Neutrophil (primary cell): Measurements from ENCODE around the gene PCMT1.

ENCODE experiments used
- H3K27ac ChIP-seq: fragments of 200-600 bp; sonication (generic); 2 replicates; pipeline ENCODE4 v1.5.1; 2016; ENCODE audit warnings: mild to moderate bottlenecking, moderate library complexity
- H3K27me3 ChIP-seq: fragments of 200-600 bp; sonication (generic); 2 replicates; pipeline ENCODE4 v1.6.0; 2016; ENCODE audit warnings: mild to moderate bottlenecking
- H3K36me3 ChIP-seq: fragments of 200-600 bp; sonication (generic); 2 replicates; pipeline ENCODE4 v1.5.1; 2017
- H3K4me1 ChIP-seq, 2 experiments: fragments of 200-600 bp in 1 of 2; sonication (generic) in 1 of 2; 1 replicate in 1 of 2; 2 replicates in 1 of 2; pipeline versions ENCODE4 v1.5.1 to v1.6.1; 2013 to 2016; ENCODE audit warnings: low read depth in 1 of 2, low read length in 1 of 2, mild to moderate bottlenecking in 1 of 2, moderate library complexity in 1 of 2; ENCODE audit not compliant: control insufficient read depth in 1 of 2, insufficient read depth in 1 of 2
- H3K4me3 ChIP-seq, 2 experiments: fragments of 200-600 bp in 1 of 2; sonication (generic) in 1 of 2; 1 replicate in 1 of 2; 2 replicates in 1 of 2; pipeline ENCODE4 v1.5.1; 2013 to 2016; ENCODE audit warnings: low read depth in 1 of 2, low read length in 1 of 2, mild to moderate bottlenecking in 1 of 2, moderate library complexity in 1 of 2
- H3K9me3 ChIP-seq: fragments of 200-600 bp; sonication (generic); 2 replicates; pipeline ENCODE4 v1.5.1; 2016
- TF ChIP-seq, protein P1 (sequence below): fragments of 200-600 bp; sonication (generic); IDR thresholded peaks from 2 replicates; pipeline ENCODE4 v1.5.1; 2016; ENCODE audit warnings: antibody characterized with exemption

Gene PCMT1

DNA sequence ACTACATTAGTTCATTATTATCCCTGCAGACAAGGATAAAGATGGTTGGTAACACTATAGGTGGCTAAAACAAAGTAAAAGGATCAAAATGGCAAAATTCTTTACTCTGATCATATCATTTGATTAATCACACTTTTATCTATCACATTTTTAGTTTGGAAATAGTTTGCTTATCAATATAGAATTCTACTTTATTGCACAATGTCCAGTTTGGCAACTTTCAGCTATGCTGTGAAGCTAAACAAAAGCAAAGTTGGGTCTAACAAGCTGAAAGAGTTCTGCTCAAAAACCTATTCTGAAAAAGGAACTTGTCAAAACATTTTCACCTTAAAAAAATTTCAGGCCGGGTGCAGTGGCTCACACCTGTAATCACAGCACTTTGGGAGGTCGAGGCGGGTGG is 23.8 kb upstream of the PCMT1 start:
- peaks cover 36 to 41% of the 10 kb centered on the region in 2 experiments for H3K4me1 ChIP-seq
- no peak overlapping the region for H3K27ac ChIP-seq
- H3K27me3 ChIP-seq: no peaks in the 10 kb centered on the region
- no peak overlapping the region for H3K4me3 ChIP-seq
- H3K9me3 ChIP-seq: no peaks in the 10 kb centered on the region
- TF ChIP-seq, protein P1, sequence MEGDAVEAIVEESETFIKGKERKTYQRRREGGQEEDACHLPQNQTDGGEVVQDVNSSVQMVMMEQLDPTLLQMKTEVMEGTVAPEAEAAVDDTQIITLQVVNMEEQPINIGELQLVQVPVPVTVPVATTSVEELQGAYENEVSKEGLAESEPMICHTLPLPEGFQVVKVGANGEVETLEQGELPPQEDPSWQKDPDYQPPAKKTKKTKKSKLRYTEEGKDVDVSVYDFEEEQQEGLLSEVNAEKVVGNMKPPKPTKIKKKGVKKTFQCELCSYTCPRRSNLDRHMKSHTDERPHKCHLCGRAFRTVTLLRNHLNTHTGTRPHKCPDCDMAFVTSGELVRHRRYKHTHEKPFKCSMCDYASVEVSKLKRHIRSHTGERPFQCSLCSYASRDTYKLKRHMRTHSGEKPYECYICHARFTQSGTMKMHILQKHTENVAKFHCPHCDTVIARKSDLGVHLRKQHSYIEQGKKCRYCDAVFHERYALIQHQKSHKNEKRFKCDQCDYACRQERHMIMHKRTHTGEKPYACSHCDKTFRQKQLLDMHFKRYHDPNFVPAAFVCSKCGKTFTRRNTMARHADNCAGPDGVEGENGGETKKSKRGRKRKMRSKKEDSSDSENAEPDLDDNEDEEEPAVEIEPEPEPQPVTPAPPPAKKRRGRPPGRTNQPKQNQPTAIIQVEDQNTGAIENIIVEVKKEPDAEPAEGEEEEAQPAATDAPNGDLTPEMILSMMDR: no peak
- no peaks in the 10 kb centered on the region for H3K36me3 ChIP-seq

DNA sequence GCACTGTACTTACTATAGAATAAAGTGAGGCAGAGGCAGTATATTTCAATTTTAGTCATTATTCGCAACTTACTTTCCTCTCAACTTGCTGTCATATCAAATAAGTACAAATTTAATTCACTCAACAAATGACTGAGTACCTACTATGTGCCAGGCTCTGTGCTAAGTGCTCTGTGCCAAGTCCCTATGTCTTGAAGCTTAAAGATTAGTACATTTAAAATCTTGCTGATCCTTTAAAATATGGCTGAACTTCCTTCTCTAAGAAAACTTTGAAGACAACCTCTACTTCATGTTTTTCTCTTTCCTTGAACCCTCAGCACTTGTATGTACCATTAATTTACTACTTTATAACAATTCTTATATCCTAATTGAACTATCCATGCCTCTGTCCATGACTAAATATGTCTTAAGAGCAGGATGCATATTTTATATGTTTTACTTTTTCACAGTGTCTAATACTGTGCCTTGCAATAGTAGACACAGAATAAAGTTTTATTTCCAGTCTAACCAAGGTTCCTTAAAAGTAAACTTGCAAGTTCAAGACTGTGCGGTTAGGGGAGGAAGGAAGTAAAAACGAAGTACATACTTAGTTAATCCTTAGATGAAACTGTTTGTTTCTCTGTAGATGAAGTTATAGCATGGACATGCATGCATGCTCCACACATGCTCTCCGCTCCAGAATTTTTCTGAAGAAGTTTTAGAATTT is 21.6 kb upstream of the PCMT1 start:
- Histone ChIP-seq H3K36me3 (no peaks in the 10 kb centered on the region), H3K4me3 (peak overlapping the region; percentile 39 to 48)

DNA sequence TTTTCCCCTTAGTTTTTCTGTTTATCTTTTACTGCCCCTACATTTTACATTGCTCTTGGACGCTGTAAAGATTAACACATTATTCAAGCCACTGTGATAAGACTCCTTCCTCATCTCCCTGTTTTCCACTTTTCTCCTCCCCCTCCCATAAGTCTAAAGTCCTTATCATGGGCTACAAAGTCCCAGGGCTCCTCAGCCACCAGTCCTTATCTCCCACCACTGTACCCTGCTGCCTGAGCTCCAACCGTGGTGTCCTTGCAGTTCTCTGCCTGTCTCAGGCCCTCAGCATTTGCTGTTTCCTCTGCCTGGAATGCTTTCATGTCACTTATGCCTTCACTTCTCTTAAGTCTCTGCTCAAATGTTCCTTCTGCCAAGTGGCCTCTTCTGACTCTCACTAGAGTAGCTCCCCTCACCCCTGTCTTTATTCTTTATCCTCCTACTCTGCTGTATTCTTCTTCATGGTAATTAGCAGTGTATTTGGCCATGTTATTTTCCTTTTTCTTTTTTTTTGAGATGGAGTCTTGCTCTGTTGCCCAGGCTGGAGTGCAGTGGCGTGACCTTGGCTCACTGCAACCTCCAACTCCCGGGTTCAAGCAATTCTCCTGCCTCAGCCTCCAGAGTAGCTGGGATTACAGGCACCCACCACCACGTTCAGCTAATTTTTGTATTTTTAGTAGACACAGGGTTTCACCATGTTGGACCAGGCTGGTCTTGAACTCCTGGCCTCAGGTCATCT is 20.9 kb upstream of the PCMT1 start:
- Histone ChIP-seq H3K4me3 (peak overlapping the region; percentile 39 to 48), H3K27ac (peak overlapping the region; percentile 86), H3K9me3 (no peaks in the 10 kb centered on the region), H3K36me3 (no peaks in the 10 kb centered on the region), H3K4me1 (peaks cover 36 to 41% of the 10 kb centered on the region in 2 experiments), H3K27me3 (no peaks in the 10 kb centered on the region)
- TF ChIP-seq, protein P1: no peak

More for the DNA sequence above, 21.6 kb upstream of the PCMT1 start:
- TF ChIP-seq, protein P1: no peak
- Histone ChIP-seq H3K27ac (peak overlapping the region; percentile 86), H3K9me3 (no peaks in the 10 kb centered on the region), H3K4me1 (peaks cover 36 to 41% of the 10 kb centered on the region in 2 experiments), H3K27me3 (no peaks in the 10 kb centered on the region)

DNA sequence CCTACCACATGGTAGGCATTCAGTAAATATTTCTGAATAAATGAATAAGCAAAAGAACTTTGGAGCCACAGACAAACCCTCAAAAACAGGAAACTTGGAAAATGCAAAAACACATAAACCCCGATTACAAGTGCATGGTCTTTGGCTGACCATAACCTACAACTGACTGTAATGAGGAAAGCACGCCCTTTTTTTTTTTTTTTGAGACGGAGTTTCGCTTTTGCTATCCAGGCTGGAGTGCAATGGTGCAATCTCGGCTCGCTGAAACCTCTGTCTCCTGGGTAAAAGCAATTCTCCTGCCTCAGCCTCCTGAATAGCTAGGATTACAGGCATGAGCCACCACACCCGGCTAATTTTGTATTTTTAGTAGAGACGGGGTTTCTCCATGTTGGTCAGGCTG is 19.7 kb upstream of the PCMT1 start:
- H3K4me3 ChIP-seq: peak overlapping the region in 1 of 2 experiments; percentile 12

DNA sequence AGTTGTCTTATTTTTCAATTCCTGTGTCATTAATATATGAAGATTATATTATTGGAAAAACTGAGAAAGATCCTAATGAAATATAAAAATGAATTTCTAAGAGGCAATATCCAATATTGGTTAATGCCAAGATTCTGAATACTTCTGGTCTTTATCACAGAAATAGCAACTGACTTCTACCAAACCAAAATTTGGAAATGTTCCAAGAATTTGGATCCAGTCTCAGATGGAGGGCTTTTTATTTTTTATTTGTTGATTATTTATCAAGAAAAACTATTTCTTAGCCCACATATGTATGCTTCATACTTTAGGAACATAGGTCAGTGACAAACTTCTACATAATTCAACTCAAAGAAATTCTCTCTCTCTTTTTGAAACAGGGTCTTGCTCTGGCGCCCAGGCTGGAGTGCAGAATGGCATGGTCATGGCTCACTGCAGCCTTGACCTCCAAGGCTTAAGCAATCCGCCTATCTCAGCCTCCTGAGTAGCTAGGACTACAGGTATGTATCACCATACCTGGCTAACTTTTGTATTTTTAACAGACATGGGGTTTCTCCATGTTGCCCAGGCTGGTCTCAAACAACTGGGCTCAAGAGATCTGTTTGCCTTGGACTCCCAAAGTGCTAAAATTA is 16.3 kb upstream of the PCMT1 start:
- Histone ChIP-seq H3K4me3 (no peak overlapping the region), H3K4me1 (peaks cover 22 to 23% of the 10 kb centered on the region in 2 experiments), H3K36me3 (peaks cover 7% of the 10 kb centered on the region), H3K27ac (no peak overlapping the region), H3K9me3 (no peaks in the 10 kb centered on the region), H3K27me3 (no peaks in the 10 kb centered on the region)
- TF ChIP-seq, protein P1: no peak

More for the DNA sequence above, 19.7 kb upstream of the PCMT1 start:
- Histone ChIP-seq H3K27me3 (no peaks in the 10 kb centered on the region), H3K36me3 (no peaks in the 10 kb centered on the region), H3K9me3 (no peaks in the 10 kb centered on the region), H3K27ac (peak overlapping the region; percentile 86), H3K4me1 (peaks cover 36 to 41% of the 10 kb centered on the region in 2 experiments)
- TF ChIP-seq, protein P1: no peak
